OCI-LY1 (cell line): ENCODE data around the gene PGAM5.

Experiments used
- H2AFZ ChIP-seq: fragments of 200-600 bp; sonication (generic), shearing (Covaris generic); 2 replicates; pipeline ENCODE4 v1.6.0; 2014; ENCODE audit warnings: antibody characterized with exemption, mild to moderate bottlenecking, low read length
- H3F3A ChIP-seq: fragments of 200-600 bp; sonication (generic), shearing (Covaris generic); 2 replicates; pipeline ENCODE4 v1.6.0; 2014; ENCODE audit warnings: mild to moderate bottlenecking, antibody characterized with exemption, low read length, moderate library complexity; ENCODE audit not compliant: insufficient read depth
- H3K27ac ChIP-seq: fragments of 200-600 bp; sonication (generic); 2 replicates; pipeline ENCODE4 v1.5.1; 2014; ENCODE audit warnings: low read length, mixed run types, mild to moderate bottlenecking, low read depth; ENCODE audit not compliant: poor library complexity, severe bottlenecking
- H3K27me3 ChIP-seq: fragments of 200-600 bp; sonication (generic); 2 replicates; pipeline ENCODE4 v1.6.0; 2014; ENCODE audit warnings: antibody characterized with exemption, mild to moderate bottlenecking, low read length, moderate library complexity; ENCODE audit not compliant: insufficient read depth
- H3K36me3 ChIP-seq: fragments of 200-600 bp; sonication (generic); 2 replicates; pipeline ENCODE4 v1.6.1; 2014; ENCODE audit warnings: mild to moderate bottlenecking, antibody characterized with exemption, low read length, moderate library complexity, mixed read lengths; ENCODE audit not compliant: insufficient read depth
- H3K4me1 ChIP-seq: fragments of 200-600 bp; sonication (generic); 2 replicates; pipeline ENCODE4 v1.5.1; 2014; ENCODE audit warnings: mild to moderate bottlenecking, low read length, moderate library complexity; ENCODE audit not compliant: insufficient read depth, severe bottlenecking
- H3K4me2 ChIP-seq: fragments of 200-600 bp; sonication (generic), shearing (Covaris generic); 2 replicates; pipeline ENCODE4 v1.6.1; 2014; ENCODE audit warnings: low read length
- H3K4me3 ChIP-seq: fragments of 200-600 bp; sonication (generic); 2 replicates; pipeline ENCODE4 v1.5.1; 2014; ENCODE audit warnings: low read length, low read depth, mild to moderate bottlenecking, mixed read lengths; ENCODE audit not compliant: poor library complexity, severe bottlenecking
- H3K79me2 ChIP-seq: fragments of 200-600 bp; shearing (Covaris generic); 2 replicates; pipeline ENCODE4 v1.6.1; 2016; ENCODE audit warnings: mixed run types, low read length, mixed read lengths; ENCODE audit not compliant: insufficient read depth
- H3K9ac ChIP-seq: fragments of 200-600 bp; sonication (generic), shearing (Covaris generic); 2 replicates; pipeline ENCODE4 v1.6.1; 2014; ENCODE audit warnings: mild to moderate bottlenecking, low read length, mixed read lengths
- H3K9me2 ChIP-seq: fragments of 200-600 bp; sonication (generic), shearing (Covaris generic); 2 replicates; pipeline ENCODE4 v1.6.1; 2014; ENCODE audit warnings: low read depth, mild to moderate bottlenecking, low read length, mixed read lengths
- H3K9me3 ChIP-seq: fragments of 200-600 bp; shearing (Covaris generic); 2 replicates; pipeline ENCODE4 v1.6.1; 2014; ENCODE audit warnings: low read length, mixed read lengths
- H4K20me1 ChIP-seq: fragments of 200-600 bp; sonication (generic), shearing (Covaris generic); 2 replicates; pipeline ENCODE4 v1.6.0; 2016; ENCODE audit warnings: mild to moderate bottlenecking, low read length; ENCODE audit not compliant: insufficient read depth
- EZH2 ChIP-seq: fragments of 200-600 bp; sonication (generic), shearing (Covaris generic); IDR thresholded peaks from 2 replicates; pipeline ENCODE4 v1.8.0; 2017; ENCODE audit warnings: borderline replicate concordance, mixed run types, mild to moderate bottlenecking, antibody characterized with exemption, low read length, moderate library complexity, mixed read lengths
- TF ChIP-seq, protein P1 (sequence below): fragments of 200-600 bp; sonication (generic), shearing (Covaris generic); IDR thresholded peaks from 2 replicates; pipeline ENCODE4 v1.5.1; 2017; ENCODE audit warnings: mild to moderate bottlenecking, antibody characterized with exemption, low read length, moderate library complexity, mixed read lengths

PGAM5 gene

DNA sequence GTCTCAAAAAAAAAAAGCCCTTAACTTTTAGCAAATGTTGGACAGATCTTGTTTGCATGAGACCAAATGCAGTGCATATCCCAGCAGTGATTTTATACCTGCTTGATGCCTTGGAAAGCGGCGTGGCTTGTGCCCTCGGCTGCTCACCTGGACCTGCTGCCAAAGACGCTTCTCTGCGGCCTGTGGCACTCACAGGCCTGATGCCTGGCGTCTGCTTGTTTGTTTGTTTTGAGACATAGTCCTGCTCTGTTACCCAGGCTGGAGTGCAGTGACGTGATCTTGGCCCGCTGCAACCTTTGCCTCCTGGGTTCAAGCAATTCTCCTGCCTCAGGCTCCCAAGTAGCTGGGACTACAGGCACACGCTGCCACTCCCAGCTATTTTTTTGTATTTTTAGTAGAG lies 5.2 kb downstream of the PGAM5 start:
- Histone ChIP-seq H2AFZ (no peak overlapping the region), H3K36me3 (peaks cover 72% of the 10 kb centered on the region), H3K27ac (no peak overlapping the region), H3K9me2 (no peaks in the 10 kb centered on the region), H3K4me1 (peaks cover 9% of the 10 kb centered on the region), H3K9me3 (no peaks in the 10 kb centered on the region), H3K4me2 (no peak overlapping the region), H3K27me3 (no peaks in the 10 kb centered on the region), H3K9ac (no peak overlapping the region), H3K79me2 (peaks cover 38% of the 10 kb centered on the region), H4K20me1 (no peaks in the 10 kb centered on the region), H3K4me3 (no peak overlapping the region), H3F3A (no peaks in the 10 kb centered on the region)
- TF ChIP-seq EZH2, result no peak
- TF ChIP-seq, protein P1, sequence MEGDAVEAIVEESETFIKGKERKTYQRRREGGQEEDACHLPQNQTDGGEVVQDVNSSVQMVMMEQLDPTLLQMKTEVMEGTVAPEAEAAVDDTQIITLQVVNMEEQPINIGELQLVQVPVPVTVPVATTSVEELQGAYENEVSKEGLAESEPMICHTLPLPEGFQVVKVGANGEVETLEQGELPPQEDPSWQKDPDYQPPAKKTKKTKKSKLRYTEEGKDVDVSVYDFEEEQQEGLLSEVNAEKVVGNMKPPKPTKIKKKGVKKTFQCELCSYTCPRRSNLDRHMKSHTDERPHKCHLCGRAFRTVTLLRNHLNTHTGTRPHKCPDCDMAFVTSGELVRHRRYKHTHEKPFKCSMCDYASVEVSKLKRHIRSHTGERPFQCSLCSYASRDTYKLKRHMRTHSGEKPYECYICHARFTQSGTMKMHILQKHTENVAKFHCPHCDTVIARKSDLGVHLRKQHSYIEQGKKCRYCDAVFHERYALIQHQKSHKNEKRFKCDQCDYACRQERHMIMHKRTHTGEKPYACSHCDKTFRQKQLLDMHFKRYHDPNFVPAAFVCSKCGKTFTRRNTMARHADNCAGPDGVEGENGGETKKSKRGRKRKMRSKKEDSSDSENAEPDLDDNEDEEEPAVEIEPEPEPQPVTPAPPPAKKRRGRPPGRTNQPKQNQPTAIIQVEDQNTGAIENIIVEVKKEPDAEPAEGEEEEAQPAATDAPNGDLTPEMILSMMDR, result no peak

DNA sequence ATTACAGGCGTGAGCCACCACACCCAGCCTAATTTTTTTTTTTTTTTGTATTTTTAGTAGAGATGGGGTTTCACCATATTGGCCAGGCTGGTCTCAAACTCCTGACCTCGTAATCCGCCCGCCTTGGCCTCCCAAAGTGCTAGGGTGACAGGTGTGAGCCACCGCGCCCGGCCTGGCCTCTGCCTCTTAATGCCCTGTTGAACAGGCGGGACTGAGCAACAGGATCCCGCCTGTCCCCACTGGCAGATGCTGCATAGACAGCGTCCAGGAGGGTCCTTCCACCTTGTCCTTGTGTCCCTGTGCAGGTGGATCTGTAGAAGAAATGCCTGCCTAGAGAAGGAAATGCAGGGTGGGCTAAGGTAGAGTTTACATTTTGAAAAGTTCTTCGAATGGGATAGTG lies 5.7 kb downstream of the PGAM5 start:
- H3K4me3 ChIP-seq, result no peak overlapping the region
- TF ChIP-seq EZH2, result no peak
- TF ChIP-seq, protein P1, result no peak
- H3K9me2 ChIP-seq, result no peaks in the 10 kb centered on the region
- peaks cover 35% of the 10 kb centered on the region for H3K79me2 ChIP-seq
- H4K20me1 ChIP-seq, result no peaks in the 10 kb centered on the region
- no peaks in the 10 kb centered on the region for H3K27me3 ChIP-seq
- no peaks in the 10 kb centered on the region for H3K9me3 ChIP-seq
- no peak overlapping the region for H3K27ac ChIP-seq
- H3K36me3 ChIP-seq, result peaks cover 77% of the 10 kb centered on the region
- peaks cover 9% of the 10 kb centered on the region for H3K4me1 ChIP-seq
- no peak overlapping the region for H2AFZ ChIP-seq
- H3K4me2 ChIP-seq, result no peak overlapping the region
- H3K9ac ChIP-seq, result no peak overlapping the region
- H3F3A ChIP-seq, result no peaks in the 10 kb centered on the region

DNA sequence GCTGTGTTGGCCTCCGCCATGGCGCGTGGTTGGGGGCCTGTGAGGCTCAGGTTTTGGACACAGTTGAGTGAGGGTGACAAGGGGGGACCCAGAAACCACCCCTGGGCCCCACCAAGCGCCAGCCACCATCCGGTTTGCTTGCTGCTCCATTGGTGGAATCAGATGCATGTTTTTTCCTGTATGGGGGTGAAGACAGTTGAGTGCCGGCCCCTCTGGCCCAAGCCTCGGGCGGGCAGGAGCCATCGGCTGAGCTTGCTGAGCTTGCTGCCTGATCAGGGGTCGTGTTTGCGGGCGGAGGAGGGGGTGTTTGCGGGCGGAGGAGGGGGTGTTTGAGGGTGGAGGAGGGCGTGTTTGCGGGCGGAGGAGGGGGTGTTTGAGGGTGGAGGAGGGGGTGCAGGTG lies 6.4 kb downstream of the PGAM5 start:
- H3K27me3 ChIP-seq, result no peaks in the 10 kb centered on the region
- TF ChIP-seq, protein P1, result no peak
- no peak for TF ChIP-seq EZH2
- no peaks in the 10 kb centered on the region for H4K20me1 ChIP-seq
- no peak overlapping the region for H3K9ac ChIP-seq
- peaks cover 4% of the 10 kb centered on the region for H3K4me1 ChIP-seq
- no peak overlapping the region for H3K4me2 ChIP-seq
- no peaks in the 10 kb centered on the region for H3K9me3 ChIP-seq
- H3K36me3 ChIP-seq, result peaks cover 84% of the 10 kb centered on the region
- H3K4me3 ChIP-seq, result no peak overlapping the region
- no peaks in the 10 kb centered on the region for H3K9me2 ChIP-seq
- peaks cover 28% of the 10 kb centered on the region for H3K79me2 ChIP-seq
- H2AFZ ChIP-seq, result no peak overlapping the region
- no peaks in the 10 kb centered on the region for H3F3A ChIP-seq
- H3K27ac ChIP-seq, result no peak overlapping the region
